ENCODE results near the gene RNU6-8. TPM values are rescaled to one million over a fixed set of nuclear protein-coding genes. Genes with fewer than 3 reads are reported as not detected.

Gene RNU6-8
- polyA plus RNA-seq, 2 of the 4 experiments (the other 2 are of a cell fraction): not detected

DNA sequence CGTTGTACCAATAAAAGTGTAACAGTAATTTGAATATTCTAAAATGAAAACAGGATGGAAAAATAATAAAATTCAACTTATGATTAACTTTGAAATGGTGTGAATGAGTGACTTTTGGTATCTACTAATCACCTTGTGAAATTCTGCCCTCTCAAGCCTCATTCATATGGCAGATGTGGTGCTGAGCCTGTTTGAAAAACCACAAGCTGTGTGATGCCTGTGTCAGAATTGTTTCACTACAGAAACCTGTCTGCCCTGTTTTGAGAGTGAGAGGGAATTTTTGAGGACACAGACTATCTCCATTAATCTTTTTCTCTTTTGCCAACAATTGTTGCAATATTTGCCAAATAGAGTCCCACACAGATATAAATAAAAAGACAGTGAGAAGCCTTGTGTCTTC lies 5.2 kb downstream of the RNU6-8 start:
- POLR2A ChIA-PET: no interaction called here
- WGBS (ENCODE audit: missing lambda C conversion rate): 77% methylated on average over 1 of the region's 1 CpG
- CTCF ChIA-PET: interaction anchor here (0.9 to 2.8 kb wide), 4 partner anchors 10 to 263 kb away, joined by 3 to 11 read pairs (median 3); no protein-coding TSS in a partner anchor

DNA sequence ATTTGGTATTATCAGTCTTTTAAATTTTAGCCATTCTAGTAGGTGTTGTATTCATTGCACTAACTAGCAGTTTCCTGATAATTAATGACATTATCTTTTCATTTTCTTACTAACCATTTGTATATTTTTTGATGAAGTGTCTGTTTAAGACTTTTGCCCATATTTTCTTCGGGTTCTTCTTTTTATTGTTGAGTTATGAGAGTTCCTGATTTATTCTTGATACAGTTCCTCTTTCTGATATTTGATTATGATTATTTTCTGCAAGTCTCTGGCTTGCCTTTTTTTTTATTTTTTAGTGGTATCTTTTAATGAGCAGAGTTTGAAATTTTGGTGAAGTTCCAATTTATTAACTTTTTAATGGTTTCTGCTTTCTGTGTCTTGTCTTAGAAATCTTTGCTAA lies 7.4 kb downstream of the RNU6-8 start:
- Histone ChIP-seq H3K4me3 (no peak overlapping the region), H3K9me3 (no peaks in the 10 kb centered on the region), H3K4me1 (no peaks in the 10 kb centered on the region), H3K4me2 (no peak overlapping the region), H3K27ac (no peak overlapping the region)
- ChIA-PET CTCF (no interaction called here), POLR2A (no interaction called here)
- DNase-seq (ENCODE audit: low read depth in 1 of 2, low spot score in 1 of 2): no peak
- FAIRE-seq: no peak
- no peak for ATAC-seq
- whole genome bisulfite sequencing (ENCODE audit: missing lambda C conversion rate): 38% methylated on average over 1 of the region's 1 CpG
- TF ChIP-seq KDM1A (IDR thresholded peaks at IDR 0.05; ENCODE audit: low read depth) (no peak), HOXB13 (CRISPR knock-in tag; IDR thresholded peaks at IDR 0.05; ENCODE audit: low read depth) (no peak)
- TF ChIP-seq, protein P1, sequence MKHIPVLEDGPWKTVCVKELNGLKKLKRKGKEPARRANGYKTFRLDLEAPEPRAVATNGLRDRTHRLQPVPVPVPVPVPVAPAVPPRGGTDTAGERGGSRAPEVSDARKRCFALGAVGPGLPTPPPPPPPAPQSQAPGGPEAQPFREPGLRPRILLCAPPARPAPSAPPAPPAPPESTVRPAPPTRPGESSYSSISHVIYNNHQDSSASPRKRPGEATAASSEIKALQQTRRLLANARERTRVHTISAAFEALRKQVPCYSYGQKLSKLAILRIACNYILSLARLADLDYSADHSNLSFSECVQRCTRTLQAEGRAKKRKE (CRISPR knock-in tag; IDR thresholded peaks at IDR 0.05; ENCODE audit: low read depth): no peak

More for the DNA sequence above, 5.2 kb downstream of the RNU6-8 start:
- TF ChIP-seq HOXB13 (CRISPR knock-in tag; IDR thresholded peaks at IDR 0.05; ENCODE audit: low read depth): no peak
- TF ChIP-seq, protein P2, sequence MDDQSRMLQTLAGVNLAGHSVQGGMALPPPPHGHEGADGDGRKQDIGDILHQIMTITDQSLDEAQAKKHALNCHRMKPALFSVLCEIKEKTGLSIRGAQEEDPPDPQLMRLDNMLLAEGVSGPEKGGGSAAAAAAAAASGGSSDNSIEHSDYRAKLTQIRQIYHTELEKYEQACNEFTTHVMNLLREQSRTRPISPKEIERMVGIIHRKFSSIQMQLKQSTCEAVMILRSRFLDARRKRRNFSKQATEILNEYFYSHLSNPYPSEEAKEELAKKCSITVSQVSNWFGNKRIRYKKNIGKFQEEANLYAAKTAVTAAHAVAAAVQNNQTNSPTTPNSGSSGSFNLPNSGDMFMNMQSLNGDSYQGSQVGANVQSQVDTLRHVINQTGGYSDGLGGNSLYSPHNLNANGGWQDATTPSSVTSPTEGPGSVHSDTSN (IDR thresholded peaks at IDR 0.05): no peak
- TF ChIP-seq, protein P3, sequence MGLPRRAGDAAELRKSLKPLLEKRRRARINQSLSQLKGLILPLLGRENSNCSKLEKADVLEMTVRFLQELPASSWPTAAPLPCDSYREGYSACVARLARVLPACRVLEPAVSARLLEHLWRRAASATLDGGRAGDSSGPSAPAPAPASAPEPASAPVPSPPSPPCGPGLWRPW (IDR thresholded peaks at IDR 0.05): no peak
- Histone ChIP-seq H3K27ac (no peak overlapping the region), H3K4me1 (peaks cover 6% of the 10 kb centered on the region; the same call in 1 of the 3 replicates), H3K9me3 (no peaks in the 10 kb centered on the region), H3K4me2 (no peak overlapping the region), H3K4me3 (no peak overlapping the region)
- FAIRE-seq: no peak
- ATAC-seq: no peak
- DNase-seq (ENCODE audit: low read depth in 1 of 2, low spot score in 1 of 2): no peak

DNA sequence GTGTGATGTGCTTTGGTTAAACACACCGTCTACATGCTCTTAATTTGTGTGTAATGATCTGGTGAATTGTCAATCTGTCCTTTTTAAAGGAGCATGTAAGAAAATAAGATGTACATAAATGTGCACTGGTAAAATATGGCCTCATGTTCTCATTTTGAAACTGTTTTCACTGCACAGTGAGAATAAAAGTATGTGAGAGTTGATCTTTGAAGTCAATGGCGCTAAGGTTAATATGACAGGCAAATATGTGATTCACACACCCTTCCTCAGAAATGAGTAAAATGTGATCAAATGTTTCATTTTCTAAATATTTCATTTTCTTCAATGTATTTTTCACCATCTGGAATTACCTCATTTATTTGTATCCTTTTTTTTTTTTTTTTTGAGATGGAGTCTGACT lies 9.5 kb downstream of the RNU6-8 start:
- DNase-seq (ENCODE audit: low read depth in 1 of 2, low spot score in 1 of 2) (no peak), FAIRE-seq (no peak), ATAC-seq (no peak)
- H3K9me3 ChIP-seq: no peaks in the 10 kb centered on the region
- CTCF ChIA-PET: no interaction called here
- H3K4me1 ChIP-seq: no peaks in the 10 kb centered on the region
- TF ChIP-seq CBX8 (IDR thresholded peaks at IDR 0.05): no peak
- no peak for TF ChIP-seq CHD4 (IDR thresholded peaks at IDR 0.05; ENCODE audit: borderline replicate concordance)
- no peak for TF ChIP-seq HEYL (CRISPR knock-in tag; IDR thresholded peaks at IDR 0.05)
- TF ChIP-seq FOSB (CRISPR knock-in tag; IDR thresholded peaks at IDR 0.05): no peak
- TF ChIP-seq MYC (IDR thresholded peaks at IDR 0.05; ENCODE audit: borderline replicate concordance, low read length): no peak
- TF ChIP-seq NFE2L2 (conservative IDR thresholded peaks at IDR 0.05; ENCODE audit: low read length): no peak
- TF ChIP-seq, protein P1 (CRISPR knock-in tag; IDR thresholded peaks at IDR 0.05; ENCODE audit: low read depth): no peak
- TF ChIP-seq, protein P4, sequence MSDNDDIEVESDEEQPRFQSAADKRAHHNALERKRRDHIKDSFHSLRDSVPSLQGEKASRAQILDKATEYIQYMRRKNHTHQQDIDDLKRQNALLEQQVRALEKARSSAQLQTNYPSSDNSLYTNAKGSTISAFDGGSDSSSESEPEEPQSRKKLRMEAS (IDR thresholded peaks at IDR 0.05): no peak
- no peak for TF ChIP-seq ZC3H11A (IDR thresholded peaks at IDR 0.05)
- TF ChIP-seq, protein P5, sequence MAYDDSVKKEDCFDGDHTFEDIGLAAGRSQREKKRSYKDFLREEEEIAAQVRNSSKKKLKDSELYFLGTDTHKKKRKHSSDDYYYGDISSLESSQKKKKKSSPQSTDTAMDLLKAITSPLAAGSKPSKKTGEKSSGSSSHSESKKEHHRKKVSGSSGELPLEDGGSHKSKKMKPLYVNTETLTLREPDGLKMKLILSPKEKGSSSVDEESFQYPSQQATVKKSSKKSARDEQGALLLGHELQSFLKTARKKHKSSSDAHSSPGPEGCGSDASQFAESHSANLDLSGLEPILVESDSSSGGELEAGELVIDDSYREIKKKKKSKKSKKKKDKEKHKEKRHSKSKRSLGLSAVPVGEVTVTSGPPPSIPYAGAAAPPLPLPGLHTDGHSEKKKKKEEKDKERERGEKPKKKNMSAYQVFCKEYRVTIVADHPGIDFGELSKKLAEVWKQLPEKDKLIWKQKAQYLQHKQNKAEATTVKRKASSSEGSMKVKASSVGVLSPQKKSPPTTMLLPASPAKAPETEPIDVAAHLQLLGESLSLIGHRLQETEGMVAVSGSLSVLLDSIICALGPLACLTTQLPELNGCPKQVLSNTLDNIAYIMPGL (CRISPR knock-in tag; IDR thresholded peaks at IDR 0.05; ENCODE audit: borderline replicate concordance): no peak
- TF ChIP-seq NPAS2 (CRISPR knock-in tag; IDR thresholded peaks at IDR 0.05; ENCODE audit: borderline replicate concordance): no peak
- no peak for TF ChIP-seq HOXA7 (CRISPR knock-in tag; IDR thresholded peaks at IDR 0.05)
- no peak for TF ChIP-seq SMC3 (IDR thresholded peaks at IDR 0.05)
- TF ChIP-seq ZSCAN20 (CRISPR knock-in tag; IDR thresholded peaks at IDR 0.05): no peak
- TF ChIP-seq, protein P6, sequence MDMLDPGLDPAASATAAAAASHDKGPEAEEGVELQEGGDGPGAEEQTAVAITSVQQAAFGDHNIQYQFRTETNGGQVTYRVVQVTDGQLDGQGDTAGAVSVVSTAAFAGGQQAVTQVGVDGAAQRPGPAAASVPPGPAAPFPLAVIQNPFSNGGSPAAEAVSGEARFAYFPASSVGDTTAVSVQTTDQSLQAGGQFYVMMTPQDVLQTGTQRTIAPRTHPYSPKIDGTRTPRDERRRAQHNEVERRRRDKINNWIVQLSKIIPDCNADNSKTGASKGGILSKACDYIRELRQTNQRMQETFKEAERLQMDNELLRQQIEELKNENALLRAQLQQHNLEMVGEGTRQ (IDR thresholded peaks at IDR 0.05): no peak
- TF ChIP-seq, protein P2 (IDR thresholded peaks at IDR 0.05): no peak
- no peak for TF ChIP-seq FOXS1 (CRISPR knock-in tag; IDR thresholded peaks at IDR 0.05)
- no peak for TF ChIP-seq EP300 (IDR thresholded peaks at IDR 0.05)
- no peak for TF ChIP-seq CEBPB (IDR thresholded peaks at IDR 0.05)
- 82% methylated on average over 2 of the region's 2 CpGs for WGBS (ENCODE audit: missing lambda C conversion rate)
- no peak overlapping the region for H3K27ac ChIP-seq
- H3K4me2 ChIP-seq: no peak overlapping the region
- H3K4me3 ChIP-seq: no peak overlapping the region
- POLR2A ChIA-PET: no interaction called here

All from A549 (cell line).